ENCODE results near the gene HOMEZ.

- TF ChIP-seq CTCF (IDR thresholded peaks at IDR 0.05; ENCODE audit: poor library complexity) = no peak
- no peak for TF ChIP-seq EZH2 (IDR thresholded peaks at IDR 0.05; ENCODE audit: borderline replicate concordance)
Observed at GRCh38 chr14:23275412-23275811, 10.5 kb downstream of the HOMEZ start.
